ENCODE results near the gene FYB1.

GRCh38 chr5:39164016-39164415 is 55.3 kb downstream of the FYB1 start:
- no peak for TF ChIP-seq EP300 (IDR thresholded peaks at IDR 0.05)
- TF ChIP-seq POLR2A (IDR thresholded peaks at IDR 0.05): no peak

Measured in stomach (tissue), 4 donors.